GM21619 (cell line): Measurements from ENCODE around the gene DESI1.
"Not testable (repeated sequence)": the region's sequence is repeated elsewhere in the genome, so short reads cannot be mapped to it uniquely, and the experiment has no call there.

Experiments used
- ATAC-seq: cut with Tn5 transposase; IDR thresholded peaks from one replicate; pipeline ENCODE4 v1.9.1; 2021; ENCODE audit not compliant: unreplicated experiment

Gene DESI1

DNA sequence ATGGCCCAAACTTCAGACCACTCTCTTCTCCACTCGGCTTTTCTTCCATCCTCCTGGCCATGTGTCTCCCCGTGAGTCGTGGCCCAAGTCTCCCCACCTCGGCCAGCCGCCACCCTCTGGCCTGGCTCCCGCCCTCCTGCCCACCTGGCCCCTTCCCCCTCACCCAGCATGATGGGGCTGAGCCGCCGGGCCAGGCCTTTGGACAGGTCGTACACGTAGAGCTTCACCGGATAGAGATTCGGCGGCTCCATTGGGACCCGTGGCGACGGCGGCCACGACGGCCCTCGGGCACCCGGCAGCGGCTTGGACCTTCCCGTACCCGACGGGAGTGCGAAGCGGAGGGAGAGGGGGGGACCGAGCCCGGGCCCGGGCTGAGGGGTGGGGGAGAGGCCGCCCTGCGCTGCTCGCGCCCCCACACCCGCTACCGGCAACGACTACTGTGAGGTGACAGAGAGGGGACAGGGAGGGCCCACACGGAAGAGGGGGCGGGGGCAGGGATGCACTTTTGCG, at the start of gene DESI1:
Gene DESI1, minus strand, starts transcription at position 455 of the 510 bp plus-strand sequence. Its CDS starts 204 bp downstream, at position 251.
- ATAC-seq, result peak; percentile 16

DNA sequence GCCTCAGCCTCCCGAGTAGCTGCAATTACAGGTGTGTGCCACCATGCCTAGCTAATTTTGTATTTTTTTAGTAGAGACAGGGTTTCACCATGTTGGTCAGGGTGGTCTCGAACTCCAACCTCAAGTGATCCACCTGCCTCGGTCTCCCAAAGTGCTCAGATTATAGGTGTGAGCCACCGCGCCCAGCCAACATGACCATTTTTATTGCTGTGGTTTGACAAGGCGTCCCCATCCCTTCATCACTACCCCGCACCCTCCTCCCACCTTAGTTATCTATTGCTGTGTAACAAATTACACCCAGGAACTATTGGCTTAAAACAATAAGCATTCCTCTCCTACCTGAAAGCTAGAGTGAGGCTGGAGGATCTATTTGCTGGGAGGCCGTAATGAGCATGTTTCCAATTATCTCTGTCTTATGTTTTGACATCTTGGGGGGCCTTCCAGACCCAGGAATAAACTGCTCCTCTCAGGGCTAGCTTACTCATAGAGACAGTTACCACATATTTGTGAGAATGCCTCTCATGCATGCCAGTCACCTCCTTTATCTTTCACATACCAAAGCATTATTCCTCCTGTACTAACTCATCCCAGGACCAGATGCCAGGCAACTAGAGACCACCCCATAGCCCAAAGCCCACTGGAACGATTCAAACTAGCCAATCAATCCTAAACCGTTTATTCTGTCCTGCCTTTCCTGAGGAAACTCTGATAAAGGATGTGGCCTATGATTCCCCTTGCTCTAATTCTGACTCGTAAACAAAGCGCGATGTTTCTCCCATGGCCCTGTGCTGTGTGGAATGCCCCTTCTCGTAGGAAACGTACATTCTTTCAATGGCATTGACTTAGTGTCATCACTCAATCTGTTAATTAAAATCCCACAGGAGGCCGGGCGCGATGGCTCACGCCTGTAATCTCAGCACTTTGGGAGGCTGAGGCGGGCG, 48.4 kb upstream of the DESI1 start:
- no peak for ATAC-seq

DNA sequence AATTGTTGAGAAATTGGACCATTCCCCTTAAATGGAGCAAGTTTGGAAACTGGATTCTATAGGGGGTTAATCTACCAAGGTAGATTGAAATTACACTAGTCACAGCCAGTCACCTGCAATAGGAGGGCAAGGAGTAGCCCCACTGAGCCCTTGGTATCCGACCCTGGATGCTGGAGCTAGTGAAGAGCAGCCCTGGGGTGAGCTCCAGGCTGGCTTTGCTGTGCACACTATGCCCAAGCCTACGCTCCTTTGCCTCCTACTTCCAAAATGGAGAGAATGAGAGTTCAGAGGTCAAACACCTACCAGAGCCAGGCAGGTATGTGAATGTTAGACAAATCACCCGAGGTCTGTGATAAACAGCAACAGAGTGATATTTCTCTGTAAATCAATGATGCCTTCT, 44.1 kb upstream of the DESI1 start:
- no peak for ATAC-seq

DNA sequence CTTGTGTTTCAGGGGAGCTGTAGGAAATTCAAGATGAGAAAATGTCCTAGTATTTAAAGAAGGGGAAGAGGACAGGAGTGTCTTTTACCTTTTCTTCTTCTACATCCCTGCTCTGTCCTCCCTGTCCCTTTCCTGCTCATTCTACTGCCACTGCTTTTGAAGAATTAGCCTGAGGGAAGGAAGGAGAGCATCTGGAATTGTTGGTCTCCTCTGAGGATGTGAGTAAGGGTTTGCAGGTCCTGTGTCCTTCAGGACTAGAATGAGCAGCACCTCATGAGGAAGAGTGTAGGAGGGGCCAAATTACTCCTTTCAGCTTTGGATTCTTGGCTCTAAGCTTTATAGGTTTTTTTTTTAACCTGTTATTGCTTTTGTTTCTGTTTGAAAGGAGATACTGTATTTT, 43.6 kb upstream of the DESI1 start:
- ATAC-seq, result no peak

DNA sequence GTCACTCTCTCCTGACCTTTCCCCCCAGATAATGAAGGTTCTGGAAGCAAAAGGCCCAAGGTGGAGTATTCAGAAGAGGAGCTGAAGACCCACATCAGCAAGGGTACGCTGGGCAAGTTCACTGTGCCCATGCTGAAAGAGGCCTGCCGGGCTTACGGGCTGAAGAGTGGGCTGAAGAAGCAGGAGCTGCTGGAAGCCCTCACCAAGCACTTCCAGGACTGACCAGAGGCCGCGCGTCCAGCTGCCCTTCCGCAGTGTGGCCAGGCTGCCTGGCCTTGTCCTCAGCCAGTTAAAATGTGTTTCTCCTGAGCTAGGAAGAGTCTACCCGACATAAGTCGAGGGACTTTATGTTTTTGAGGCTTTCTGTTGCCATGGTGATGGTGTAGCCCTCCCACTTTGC, 42.8 kb upstream of the DESI1 start:
- ATAC-seq, result not testable (repeated sequence)

DNA sequence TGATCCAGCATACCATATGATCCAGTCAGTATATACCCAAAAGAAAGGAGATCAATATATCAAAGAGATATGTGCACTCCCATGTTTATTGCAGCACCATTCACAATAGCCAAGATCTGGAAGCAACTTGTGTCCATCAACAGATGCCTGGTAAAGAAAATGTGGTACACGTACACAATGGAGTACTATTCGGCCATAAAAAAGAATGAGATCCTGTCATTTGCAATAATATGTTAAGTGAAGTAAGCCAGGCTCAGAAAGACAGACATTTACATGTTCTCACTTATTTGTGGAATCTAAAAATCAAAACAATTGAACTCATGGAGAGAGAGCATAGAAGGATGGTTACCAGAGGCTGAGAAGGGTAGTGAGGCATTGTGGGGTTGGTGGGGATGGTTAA, 40.9 kb upstream of the DESI1 start:
- ATAC-seq, result no peak

DNA sequence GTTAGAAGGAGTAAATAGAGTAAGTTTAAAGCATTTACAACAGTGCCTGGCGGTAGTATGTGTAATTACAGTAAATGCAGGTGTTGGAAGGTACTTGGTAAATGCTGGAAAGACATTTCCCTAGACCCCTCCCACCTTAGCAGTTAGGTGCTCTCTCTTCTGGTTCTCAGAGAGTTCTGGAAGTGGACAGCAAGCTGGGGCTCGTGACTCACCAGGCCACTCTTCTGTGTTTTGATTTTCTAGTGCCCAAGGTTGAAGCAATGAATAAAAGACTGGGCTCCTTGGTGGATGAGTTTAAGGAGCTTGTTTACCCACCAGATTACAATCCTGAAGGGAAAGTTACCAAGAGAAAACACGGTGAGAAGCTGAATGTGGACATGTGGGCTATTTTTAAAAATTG, 40.2 kb upstream of the DESI1 start:
- no peak for ATAC-seq

DNA sequence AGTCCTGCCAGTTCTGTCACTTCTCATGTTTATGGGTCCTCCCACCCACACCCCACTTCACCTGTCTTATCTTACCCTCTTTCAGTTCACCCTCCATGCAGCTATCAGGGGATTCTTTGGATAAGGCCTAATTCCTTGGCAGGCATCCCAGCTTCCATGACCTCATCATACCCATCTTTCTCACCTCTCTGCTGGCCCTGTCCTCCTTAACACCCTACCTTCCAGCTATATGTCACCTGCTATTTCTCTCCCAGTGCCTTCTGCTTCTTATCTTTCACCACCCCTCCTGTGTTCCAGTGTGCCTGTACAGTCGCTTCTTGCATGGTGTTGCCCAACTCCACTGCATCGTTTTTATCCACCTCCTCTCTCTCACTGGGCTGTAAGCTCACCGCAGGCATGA, 39.6 kb upstream of the DESI1 start:
- no peak for ATAC-seq

DNA sequence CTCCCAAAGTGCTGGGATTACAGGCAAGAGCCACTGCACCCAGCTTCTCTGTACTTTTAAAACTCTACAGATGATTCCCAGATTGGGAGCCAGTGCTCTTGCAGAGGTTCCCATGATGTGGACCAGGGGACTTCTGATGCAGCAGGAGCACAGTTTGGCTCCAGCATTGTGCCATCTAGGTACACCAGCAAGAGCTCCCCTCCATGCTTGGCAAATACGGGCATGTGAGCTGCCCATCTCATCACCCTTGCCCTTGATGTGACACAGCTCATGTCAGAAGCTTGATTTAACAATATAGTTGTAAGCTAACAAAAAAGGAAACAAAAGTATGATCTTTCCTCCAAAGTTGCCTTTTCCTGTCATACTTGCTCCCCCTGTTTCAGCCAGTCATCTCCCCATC, 39.1 kb upstream of the DESI1 start:
- ATAC-seq, result no peak

DNA sequence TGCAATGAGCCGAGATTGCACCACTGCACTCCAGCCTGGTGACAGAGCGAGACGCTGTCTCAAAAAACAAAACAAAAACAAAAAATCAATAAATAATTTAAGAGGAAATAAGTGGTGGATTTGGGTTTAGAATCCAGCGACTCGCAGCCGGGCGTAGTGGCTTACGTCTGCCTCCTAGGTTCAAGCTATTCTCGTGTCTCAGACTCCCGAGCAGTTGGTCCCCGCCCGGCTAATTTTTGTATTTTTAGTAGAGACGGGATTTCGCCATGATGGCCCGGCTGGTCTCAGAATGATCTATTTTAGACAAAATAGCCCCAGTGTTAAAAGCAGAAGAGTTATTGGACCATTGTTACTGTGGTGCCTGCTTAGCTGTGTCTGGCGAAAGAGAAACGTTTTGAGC, 38.0 kb upstream of the DESI1 start:
- no peak for ATAC-seq

DNA sequence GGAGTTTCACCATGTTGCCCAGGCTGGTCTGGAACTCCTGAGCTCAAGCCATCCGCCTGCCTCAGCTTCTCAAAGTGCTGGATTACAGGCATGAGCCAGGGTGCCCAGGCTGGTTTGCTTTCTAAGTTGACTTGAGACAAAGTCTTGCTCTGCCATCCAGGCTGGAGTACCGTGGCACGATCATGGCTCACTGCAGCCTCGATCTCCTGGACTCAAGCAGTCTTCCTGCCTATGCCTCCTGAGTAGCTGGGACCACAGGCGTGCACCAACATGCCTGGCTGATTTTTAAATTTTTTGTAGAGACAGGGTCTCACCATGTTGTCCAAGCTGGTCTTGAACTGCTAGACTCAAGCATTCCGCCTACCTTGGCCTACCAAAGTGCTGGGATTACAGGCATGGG, 36.9 kb upstream of the DESI1 start:
- ATAC-seq, result no peak

DNA sequence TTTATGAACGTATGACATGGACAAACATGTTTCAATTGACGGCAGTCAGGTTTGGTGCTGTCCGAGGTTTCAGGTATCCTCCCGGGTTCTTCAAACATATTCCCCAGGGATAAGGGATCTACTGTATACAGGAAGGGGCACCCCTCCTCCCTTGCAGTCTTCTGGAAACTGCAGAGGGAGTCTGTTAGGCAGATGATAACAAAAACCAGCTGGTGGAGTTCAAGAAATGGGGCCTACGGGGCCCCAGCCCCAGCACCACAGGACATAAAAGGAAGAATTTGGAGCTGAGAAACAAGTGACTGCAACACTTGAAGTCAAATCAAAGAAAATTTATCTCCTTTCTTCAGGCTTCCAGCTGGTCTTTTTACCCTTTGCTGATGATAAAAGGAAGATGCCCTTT, 35.7 kb upstream of the DESI1 start:
- no peak for ATAC-seq

DNA sequence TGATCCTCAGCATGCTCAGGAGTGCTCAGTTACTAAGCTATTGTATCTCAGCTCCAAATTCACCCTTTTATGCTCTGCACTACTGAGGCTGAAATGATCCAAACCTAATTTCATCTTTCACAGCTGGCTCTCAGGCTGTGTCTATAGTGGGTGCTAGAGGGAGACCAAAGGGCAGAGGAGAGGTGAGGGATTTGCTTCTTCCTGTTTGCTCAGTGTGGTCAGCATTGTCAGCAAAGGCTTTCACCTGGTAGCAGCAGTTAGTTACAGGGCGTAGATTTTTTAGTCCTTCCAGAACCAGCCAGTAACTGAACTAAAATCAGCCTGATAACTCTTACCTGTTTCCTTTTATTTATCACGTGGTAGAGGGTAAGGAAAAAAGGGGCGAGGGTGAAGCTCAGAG, 33.5 kb upstream of the DESI1 start:
- ATAC-seq, result no peak

DNA sequence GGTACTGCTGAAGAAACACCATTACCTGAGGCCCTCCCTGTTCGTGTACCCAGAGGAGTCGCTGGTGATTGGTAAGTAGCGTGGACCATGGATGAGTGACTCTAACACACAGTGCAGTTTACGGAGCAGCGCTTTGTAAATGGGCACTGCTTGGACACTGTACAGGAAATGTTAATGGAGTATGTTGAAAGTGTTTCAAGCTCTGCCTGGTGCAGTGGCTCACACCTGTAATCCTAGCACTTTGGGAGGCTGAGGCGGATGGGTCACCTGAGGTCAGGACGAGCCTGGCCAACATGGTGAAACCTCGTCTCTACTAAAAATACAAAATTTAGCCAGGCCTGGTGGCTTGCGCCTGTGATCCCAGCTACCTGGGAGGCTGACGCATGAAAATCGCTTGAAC, 30.0 kb upstream of the DESI1 start:
- ATAC-seq, result no peak

DNA sequence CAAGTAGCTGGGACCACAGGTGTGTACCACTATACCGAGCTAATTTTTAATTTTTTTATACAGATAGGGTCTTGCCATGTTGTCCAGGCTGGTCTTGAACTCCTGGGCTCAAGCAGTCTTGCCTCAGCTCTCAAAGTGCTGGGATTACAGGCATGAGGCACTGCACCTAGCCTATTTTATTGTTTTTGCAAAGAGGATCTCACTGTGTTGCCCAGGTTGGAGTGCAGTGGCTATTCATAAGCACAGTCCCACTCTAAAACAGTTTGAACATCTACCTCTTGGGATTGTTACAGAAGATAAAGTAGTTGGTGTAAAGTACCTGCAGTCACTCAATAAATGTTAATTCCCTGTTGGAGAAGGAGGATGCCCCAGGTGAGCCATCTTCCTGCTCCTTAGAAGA, 29.4 kb upstream of the DESI1 start:
- ATAC-seq, result no peak

DNA sequence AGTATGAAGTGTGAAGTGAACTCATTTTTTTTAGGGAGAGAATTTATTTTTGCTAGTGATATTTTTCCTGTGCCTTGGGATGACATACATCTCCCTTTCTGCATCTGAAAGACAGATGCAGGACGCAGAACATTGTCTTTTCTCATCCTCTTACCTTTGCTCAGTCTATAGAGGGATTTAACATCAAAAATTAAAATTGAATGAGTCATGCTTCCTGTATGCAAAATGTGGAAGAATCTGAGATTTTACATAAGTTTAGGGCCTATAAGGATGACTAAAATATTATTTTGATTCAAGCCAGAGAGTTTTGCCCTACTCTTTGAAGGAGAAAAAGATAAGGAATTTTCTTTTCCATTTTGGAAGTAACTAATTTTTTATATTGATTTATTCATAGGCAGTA, 27.6 kb upstream of the DESI1 start:
- ATAC-seq, result no peak

DNA sequence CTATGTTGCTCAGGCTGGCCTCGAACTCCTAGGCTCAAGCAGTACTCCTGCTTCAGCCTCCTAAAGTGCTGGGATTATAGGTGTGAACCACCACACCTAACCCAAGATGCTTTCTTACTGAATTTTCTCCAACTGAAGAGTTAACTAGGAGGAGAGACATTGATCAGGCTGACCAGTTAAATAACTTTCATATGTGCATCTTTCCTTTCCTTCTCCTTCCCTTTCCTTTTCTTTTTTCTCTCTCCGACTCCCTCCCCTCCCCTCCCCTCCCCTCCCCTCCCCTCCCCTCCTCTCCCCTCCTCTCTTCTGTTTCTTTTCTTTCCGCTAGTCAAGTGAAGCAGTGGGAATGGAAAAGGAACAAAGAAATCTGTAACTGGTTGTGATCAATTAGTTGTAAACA, 26.9 kb upstream of the DESI1 start:
- no peak for ATAC-seq

DNA sequence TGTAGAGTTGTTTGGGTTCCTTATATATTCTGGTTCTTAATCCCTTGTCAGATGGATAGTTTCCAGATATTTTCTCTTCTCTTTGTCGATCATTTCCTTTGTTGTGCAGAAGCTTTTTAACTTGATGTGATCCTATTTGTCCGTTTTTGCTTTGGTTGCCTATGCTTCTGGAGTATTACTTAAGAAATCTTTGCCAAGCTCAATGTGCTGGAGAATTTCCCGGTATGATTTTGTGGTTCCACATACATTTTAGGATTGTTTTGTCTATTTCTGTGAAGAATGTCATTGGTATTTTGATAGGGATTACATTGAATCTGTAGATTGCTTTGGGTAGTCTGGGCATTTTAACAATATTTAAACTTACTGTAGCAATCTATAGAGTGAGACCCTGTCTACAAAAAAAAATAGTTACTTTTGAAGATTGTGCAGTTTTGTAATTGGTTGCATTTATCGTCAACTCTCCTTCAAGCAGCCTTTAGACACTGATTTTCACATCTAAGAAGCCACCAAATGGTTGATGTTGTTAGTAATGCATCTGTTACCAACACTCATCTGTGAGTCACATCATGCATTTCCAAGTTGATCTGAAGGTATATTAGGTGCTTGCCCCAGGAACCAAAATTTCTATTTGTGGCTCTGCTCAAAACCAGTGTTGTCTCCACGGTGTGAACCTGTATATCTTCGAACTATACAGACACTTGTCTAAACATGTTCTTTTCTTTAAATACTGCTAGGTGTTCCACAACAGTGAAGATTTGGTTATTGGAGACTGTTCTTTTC, 21.7 kb upstream of the DESI1 start:
- no peak for ATAC-seq

DNA sequence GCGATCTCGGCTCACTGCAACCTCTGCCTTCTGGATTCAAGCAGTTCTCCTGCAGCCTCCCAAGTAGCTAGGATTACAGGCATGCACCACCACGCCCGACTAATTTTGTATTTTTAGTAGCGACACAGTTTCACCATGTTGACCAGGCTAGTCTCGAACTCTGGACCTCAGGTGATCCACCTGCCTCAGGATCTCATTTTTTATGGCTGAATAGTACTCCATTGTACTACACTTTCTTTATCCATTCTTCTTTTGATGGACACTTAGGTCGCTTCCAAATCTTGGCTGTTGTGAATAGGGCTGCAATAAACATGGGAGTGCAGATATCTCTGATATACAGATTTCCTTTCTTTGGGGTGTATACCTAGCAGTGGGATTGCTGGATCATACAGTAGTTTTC, 21.0 kb upstream of the DESI1 start:
- no peak for ATAC-seq

DNA sequence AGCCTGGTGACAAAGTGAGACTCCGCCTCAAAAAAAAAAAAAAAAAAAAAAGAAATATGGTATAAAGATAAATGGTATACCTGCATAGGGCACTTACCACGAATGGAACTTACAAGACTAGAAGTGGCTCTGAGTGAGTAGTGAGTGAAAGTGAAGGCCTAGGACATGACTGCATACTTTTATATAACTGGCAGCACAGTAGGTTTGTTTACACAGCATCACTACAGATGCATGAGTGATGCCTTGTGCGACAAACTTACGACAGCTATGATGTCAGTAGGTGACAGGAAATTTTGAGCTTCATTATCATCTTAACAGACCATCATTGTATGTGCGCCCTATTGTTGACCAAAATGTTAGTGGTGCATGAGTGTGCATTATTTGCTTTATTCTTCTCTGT, 17.9 kb upstream of the DESI1 start:
- no peak for ATAC-seq

DNA sequence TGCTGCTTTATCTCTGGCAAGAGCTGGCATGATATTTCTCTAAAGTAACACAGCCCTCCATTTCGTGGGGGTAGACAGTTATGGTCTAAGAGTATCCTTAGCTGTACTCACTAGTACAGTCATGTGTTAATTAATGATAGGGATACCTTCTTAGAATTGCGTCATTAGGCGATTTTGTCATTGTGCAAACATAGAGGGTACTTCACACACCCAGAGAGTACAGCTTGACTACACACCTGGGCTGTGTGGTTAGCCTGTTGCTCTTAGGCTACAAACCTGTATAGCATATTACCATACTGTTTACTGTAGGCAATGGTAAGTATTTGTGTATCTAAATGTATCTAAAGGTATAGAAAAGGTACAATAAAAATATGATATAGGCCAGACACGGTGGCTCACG, 17.3 kb upstream of the DESI1 start:
- no peak for ATAC-seq

DNA sequence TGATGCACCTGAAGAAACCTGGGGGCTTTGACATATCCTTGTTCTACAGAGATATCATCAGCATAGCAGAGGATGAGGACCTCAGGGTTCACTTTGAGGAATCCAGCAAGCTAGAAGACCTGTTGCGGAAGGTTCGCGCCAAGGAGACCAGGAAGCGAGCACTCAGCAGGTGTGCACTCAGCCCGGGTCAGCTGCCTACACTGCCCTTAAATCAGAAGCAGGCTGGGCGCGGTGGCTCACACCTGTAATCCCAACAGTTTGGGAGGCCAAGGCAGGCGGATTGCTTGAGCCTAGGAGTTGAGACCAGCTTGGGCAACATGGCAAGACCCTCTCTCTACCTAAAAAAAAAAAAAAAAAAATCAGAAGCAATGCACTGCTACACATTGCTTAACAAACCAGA, 16.8 kb upstream of the DESI1 start:
- not testable (repeated sequence) for ATAC-seq
